Heart left ventricle (tissue), 13 donors: ENCODE data around the gene KCNJ5.

ENCODE experiments used
- POLR2A ChIP-seq, 2 donors: fragments of 450-650 bp; IDR thresholded peaks; one replicate each; pipeline ENCODE4 v1.6.1; 2017; ENCODE audit warnings: antibody characterized with exemption in 2 of 2, mild to moderate bottlenecking in 2 of 2, moderate library complexity in 2 of 2
- TF ChIP-seq, protein P1 (sequence below), 12 donors: fragments of 200-600 bp; sonication (generic) in 4 of 12; IDR thresholded peaks; one replicate each; pipeline versions ENCODE4 v1.5.0 to v1.8.0; 2018 to 2022; ENCODE audit warnings: antibody characterized with exemption in 12 of 12, mild to moderate bottlenecking in 5 of 12
- donor health status: ischemic (EF 13 %, LVEDD 7.1; RV severe dilation, severe dysfunction).
- donor health status: DM: no; HTN: yes; CAD: no.
- donor health status: DM: no; HTN: no; CAD: no.
- donor health status: ischemic (EF 25% LVEDD 6.9; RV normal size, moderate dysfunction).
- donor health status: ischemic (EF 25% LVEDD 5.7; RV mildly dilated, moderate dysfunction).
- donor health status: ischemic (EF 35%, LVEDD 5.7; RV mildly dilated, moderate dysfunction).
- donor health status: nonischemic (EF 11% LVEDD 7.7; RV severe dilation, severe dysfunction).
- donor health status: DM: yes; HTN: yes; CAD: no.
- donor health status: PGD.
- donor health status: ischemic (EF 29% LVEDD 5.4; RV normal size, mild dysfunction).
- donor health status: nonischemic (EF 23%, LVEDD 6.1; RV moderate dilation, normal function).

DNA sequence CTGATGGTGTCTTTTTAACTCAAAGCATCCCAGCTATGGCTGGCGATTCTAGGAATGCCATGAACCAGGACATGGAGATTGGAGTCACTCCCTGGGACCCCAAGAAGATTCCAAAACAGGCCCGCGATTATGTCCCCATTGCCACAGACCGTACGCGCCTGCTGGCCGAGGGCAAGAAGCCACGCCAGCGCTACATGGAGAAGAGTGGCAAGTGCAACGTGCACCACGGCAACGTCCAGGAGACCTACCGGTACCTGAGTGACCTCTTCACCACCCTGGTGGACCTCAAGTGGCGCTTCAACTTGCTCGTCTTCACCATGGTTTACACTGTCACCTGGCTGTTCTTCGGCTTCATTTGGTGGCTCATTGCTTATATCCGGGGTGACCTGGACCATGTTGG is 20.1 kb downstream of the KCNJ5 start:
- TF ChIP-seq, protein P1, sequence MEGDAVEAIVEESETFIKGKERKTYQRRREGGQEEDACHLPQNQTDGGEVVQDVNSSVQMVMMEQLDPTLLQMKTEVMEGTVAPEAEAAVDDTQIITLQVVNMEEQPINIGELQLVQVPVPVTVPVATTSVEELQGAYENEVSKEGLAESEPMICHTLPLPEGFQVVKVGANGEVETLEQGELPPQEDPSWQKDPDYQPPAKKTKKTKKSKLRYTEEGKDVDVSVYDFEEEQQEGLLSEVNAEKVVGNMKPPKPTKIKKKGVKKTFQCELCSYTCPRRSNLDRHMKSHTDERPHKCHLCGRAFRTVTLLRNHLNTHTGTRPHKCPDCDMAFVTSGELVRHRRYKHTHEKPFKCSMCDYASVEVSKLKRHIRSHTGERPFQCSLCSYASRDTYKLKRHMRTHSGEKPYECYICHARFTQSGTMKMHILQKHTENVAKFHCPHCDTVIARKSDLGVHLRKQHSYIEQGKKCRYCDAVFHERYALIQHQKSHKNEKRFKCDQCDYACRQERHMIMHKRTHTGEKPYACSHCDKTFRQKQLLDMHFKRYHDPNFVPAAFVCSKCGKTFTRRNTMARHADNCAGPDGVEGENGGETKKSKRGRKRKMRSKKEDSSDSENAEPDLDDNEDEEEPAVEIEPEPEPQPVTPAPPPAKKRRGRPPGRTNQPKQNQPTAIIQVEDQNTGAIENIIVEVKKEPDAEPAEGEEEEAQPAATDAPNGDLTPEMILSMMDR (IDR thresholded peaks at IDR 0.05) = no peak
- TF ChIP-seq POLR2A (IDR thresholded peaks at IDR 0.05) = no peak
